T47D (cell line): ENCODE results near the gene SSRP1.

Source experiments
- DNase-seq, 2 experiments: peaks; one replicate each; pipeline versions ENCODE4 v3.0.0 to v3.0.0-alpha.2; 2011 to 2012; ENCODE audit warnings: low read depth in 1 of 2, low spot score in 1 of 2
- JUND ChIP-seq: IDR thresholded peaks from 2 replicates; pipeline ENCODE4 v1.6.1; 2012; ENCODE audit warnings: low read depth
- in situ Hi-C: cut with HindIII; loops from 2 replicates; pipeline ENCODE4 v1.10.0; 2016; ENCODE audit warnings: low sequenced_read_pairs, low pct_unique_long_range_greater_than_20kb

The SSRP1 gene, protein sequence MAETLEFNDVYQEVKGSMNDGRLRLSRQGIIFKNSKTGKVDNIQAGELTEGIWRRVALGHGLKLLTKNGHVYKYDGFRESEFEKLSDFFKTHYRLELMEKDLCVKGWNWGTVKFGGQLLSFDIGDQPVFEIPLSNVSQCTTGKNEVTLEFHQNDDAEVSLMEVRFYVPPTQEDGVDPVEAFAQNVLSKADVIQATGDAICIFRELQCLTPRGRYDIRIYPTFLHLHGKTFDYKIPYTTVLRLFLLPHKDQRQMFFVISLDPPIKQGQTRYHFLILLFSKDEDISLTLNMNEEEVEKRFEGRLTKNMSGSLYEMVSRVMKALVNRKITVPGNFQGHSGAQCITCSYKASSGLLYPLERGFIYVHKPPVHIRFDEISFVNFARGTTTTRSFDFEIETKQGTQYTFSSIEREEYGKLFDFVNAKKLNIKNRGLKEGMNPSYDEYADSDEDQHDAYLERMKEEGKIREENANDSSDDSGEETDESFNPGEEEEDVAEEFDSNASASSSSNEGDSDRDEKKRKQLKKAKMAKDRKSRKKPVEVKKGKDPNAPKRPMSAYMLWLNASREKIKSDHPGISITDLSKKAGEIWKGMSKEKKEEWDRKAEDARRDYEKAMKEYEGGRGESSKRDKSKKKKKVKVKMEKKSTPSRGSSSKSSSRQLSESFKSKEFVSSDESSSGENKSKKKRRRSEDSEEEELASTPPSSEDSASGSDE

DNA sequence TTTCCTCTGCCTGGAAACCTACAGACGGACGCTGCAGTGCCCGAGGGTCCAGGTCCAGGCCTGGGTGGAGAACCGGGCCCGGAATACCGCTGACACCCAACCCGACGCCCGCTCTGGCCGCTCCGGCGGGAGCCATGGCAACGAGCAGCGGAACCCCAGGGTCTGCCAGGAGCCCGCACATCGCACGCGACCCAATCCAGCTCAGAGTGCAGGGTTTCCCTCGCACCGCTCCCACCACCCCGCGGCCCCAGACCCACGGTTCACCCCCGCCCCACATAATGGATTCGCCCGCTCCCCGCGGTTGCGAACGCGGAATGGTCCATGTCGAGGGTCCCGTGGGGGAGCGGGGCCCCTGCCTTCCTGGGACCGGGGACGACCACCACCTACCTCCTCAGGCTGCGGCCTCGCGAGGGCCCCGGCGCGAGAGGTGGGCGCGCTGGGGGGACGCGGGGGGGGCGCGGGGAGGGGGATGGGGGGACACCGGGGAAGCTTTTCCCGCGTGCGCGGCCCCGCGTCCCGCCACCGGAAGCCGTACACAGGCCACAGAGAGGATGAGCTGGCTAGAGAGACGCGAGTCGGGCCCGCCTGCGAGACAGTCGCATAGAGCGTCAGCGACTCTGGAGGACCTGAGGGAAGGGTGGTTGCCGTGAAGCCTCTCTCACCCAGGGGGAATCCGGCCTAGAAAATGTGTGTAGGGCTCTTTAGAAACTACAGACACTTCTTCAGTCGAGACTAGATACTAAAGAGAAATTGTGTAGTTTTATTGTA lies at the start of gene SSRP1:
Gene SSRP1 (minus strand): TSS at position 550 of the 768 bp plus-strand sequence. CDS start 771 bp downstream, outside the sequence.
- DNase-seq, result peak; percentile 87 to 95
- TF ChIP-seq JUND, result no peak
- in situ Hi-C loops, result no loop called here

DNA sequence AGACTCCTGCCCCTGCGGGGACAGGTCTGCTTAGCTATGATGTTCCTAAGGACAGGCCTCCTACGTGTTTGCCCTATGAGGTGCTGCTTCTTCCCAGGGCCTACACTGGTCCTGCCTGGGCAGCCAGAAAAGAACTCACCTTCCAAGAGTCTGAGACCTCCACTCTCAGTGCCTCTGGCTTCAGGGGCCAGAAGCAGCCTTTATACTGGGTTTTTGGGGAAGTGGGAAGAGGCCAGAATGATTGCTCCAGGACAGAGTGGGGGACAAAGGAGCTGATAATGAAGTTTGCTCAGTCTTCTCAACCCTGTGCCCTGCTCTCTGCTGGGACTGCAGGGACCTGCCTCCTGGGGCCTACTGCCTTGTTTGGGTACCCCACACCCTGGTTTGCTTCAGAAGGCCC lies 45.3 kb upstream of the SSRP1 start, which contains the start of gene PRG3:
Gene PRG3 (minus strand): TSS at position 176 of the 400 bp plus-strand sequence. CDS start 442 bp downstream, outside the sequence.
- in situ Hi-C loops, result no loop called here
- no peak for DNase-seq
- TF ChIP-seq JUND, result no peak

DNA sequence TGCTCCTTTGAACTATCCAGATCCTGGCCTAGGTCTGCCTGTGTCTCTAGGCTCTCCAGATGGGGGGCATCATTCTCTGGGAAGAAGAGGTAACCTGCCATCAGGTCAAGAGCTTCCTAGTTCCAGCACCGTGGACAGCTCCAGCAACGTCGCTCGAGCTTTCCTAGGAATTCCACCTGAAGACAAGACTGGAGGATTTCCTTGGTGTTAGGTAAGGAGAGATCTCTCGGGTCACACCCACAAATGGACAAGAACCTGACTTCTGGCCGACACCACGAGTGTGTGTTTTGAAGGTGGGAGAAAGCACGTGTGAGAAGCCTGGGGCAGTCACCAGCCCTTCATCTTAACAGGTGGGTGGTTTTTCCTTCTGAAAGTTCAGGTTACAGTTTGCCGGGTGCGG lies 44.0 kb upstream of the SSRP1 start:
- DNase-seq, result peak; percentile 83 to 84
- TF ChIP-seq JUND, result no peak
- in situ Hi-C loops, result no loop called here

DNA sequence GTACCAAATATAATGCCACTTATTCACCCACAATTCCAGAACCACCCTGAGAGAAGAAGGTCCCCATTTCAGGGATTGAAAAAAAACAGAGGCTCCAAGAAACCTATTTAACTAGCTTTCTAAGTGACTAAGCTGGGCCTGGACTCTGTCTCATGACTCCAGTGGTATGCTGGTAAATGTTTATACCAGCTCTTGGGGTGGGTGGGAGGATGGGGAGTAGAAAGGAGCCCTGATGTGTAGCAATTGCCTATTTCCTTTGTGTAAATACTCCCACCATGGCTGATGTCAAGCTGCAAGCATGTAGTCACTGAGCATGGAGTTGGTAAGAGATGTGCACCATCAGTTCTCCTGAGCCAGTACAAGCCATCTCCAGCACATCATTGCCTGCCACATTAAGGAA lies 42.5 kb upstream of the SSRP1 start:
- no peak for DNase-seq
- no peak for TF ChIP-seq JUND
- in situ Hi-C loops, result no loop called here

DNA sequence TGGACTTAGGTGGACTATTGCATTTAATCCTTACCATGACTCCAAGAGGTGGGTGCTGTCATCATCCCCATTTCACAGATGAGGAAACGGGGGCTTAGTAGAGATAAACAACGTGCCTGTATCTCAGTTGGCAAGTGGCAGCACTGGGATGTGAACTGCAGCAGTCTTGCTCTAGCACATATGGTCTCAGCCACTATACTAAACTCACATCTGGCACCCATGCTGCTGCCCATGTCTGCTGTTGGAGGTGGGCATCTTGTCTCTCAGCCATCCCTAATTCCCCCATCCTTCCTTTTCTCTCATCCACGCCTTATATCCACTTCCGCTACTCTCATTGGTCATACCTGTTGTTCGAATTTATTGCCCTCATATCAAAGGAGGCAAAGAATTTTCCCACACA lies 41.4 kb upstream of the SSRP1 start:
- DNase-seq, result no peak
- in situ Hi-C loops, result no loop called here
- TF ChIP-seq JUND, result no peak

DNA sequence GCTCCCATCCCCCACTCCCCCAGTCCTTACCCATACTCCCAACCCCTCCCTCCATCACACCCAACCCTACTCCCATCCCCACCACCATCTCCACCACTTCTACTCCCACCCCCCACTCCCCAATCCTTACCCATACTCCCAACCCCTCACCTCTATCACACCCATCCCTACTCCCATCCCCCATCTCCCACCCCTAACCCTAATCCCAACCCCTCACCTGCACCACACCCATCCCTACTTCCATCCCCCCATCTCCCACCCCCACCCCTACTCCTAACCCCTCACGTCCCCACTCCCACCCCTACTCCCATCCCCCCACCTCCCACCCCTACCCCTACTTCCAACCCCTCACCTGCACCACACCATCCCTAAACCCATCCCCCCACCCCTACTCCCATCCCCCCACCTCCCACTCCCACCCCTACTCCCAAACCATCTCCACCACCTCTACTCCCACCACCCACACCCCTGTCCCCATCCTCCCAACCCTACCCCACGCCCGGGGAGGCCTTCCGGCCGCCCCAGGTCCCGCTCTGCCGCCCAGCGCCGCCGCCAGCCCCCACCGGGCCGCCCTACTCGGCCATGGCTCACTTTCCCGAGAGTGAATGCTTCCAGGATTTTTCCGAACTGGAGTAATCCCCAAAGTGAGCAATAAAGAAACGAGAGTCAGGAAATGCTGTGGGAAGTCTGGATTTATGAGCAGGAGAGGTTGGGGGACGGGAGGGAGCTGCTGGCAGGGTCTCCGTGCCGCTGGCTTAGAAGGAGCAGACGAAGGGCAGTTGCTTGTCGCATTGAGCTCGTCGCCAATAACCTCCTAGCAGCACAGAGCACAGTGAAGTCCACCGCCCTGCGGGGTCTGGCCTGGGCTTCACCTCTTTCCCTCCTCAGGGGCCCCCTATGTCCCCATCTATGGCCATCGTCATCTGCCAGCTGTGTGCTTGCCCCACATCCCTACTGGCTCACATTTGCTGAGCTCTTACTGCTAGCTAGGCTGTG lies 40.7 kb upstream of the SSRP1 start:
- no peak for DNase-seq
- TF ChIP-seq JUND, result no peak
- in situ Hi-C loops, result no loop called here

DNA sequence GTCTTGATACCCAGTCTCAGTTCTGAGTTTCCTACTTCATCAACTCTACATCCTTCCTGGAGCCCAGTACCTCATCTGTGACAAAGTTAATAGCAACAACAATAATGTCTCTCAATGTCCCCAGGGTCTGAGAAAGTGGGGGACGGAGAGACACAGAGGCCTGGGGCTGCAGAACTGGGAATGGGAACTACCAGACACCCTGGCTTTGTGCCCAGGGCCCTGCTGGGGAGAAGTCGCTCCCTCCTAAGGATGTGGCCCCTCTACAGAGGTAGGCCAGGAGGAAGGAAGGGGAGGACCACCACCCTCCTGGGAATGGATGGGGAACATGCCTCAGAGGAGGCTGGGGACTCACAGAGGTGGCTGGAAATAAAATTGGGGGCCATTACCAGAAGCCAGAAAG lies 39.8 kb upstream of the SSRP1 start:
- DNase-seq, result no peak
- TF ChIP-seq JUND, result no peak

DNA sequence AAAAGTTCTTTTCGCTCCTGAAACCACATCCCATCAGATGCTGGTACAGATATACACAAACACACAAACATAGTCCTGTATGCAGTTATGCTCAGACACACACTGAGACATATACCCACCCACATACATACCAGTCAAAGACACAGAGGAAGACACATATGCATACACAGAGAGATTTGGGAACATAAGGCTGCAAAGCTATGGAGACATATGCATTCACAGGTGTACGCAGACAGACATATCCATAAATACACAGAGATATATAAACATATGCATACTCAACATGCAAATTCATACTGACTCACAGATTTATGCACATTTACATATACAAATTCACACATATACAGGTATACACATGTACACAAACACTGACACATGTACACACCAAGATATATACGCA lies 39.3 kb upstream of the SSRP1 start:
- DNase-seq, result no peak
- in situ Hi-C loops, result no loop called here
- TF ChIP-seq JUND, result no peak

More for the DNA sequence above, 39.8 kb upstream of the SSRP1 start:
- in situ Hi-C loops, result no loop called here

DNA sequence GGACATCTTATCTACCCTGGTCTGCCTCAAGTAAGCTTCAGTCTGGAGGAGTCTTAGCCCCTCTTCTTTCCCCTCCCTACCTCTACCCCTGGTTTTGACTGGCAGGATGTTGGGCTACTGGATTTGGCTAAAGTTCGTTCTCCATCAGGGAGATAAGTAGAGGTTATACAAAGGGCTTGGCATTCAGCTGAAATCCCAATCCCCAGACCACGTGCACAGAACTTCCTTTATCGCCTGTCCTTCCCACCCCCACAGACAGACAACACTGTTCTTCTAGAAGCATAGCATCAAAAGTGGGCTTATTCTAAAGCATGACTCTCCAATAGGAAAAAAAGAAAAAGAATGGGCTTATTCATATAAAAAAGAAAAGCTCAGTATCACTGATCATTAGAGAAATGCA lies 37.5 kb upstream of the SSRP1 start:
- DNase-seq, result no peak
- TF ChIP-seq JUND, result no peak
- in situ Hi-C loops, result no loop called here

DNA sequence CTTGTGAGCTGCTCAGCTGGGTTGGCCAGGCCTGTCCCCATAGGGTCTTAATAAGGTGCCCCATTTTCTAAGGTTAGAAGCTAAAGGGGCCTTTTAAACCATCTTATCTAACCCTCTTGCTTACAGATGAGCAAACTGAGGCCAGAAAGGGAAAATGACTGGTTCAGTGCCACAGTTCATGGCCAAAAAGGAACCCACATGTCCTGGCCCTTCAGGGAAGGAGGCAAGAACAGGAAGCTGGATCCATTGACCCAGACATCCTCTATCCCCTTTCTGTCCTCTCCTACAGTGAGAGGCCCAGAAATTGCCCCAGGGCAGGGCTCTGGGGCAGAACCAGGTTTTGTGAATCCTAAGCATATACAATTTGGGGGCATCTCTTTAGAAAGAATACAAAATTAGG lies 35.2 kb upstream of the SSRP1 start:
- in situ Hi-C loops, result no loop called here
- no peak for TF ChIP-seq JUND
- no peak for DNase-seq

DNA sequence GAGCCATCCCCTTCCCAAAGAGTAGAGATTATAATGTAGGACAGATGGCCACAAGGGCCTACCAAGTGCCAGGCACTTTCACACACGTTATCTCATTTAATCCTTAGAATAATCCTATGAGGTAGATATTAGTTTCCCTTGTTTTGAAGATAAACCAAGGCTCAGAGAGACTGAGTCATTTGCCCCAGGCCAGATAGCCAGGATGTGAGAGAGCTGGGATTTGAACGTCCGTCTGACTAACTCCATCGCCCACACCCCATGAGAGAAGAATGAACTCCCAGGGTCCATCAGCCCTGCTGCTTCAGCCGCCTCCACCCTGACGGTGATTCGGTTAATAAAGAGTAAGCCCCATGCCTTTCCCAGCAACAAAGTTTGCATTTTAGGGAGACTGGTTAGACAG lies 34.6 kb upstream of the SSRP1 start:
- no peak for DNase-seq
- in situ Hi-C loops, result no loop called here
- no peak for TF ChIP-seq JUND

DNA sequence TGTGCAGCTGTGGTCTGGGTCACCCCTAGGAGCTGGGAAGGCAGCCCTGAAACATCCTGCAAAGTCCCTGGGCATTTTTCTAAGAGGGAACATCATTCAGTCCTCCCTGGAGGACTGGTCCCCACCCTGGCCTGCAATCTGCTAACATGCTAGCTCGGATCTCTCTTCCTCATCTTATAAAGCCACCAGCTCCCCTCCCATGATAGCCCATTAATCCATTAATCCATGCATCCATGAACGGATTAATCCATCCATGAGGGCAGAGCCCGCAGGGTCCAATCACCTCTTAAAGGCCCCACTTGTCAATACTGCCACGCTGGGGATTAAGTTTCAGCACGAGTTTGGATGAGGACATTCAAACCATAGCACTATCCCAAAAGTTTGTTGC lies 33.1 kb upstream of the SSRP1 start:
- no peak for TF ChIP-seq JUND
- in situ Hi-C loops, result no loop called here
- DNase-seq, result no peak
